ENCODE measurements around the gene KCNG2. TPM values are rescaled to one million over a fixed set of nuclear protein-coding genes. Genes with fewer than 3 reads are reported as not detected.

KCNG2 gene
- total and polyA plus RNA-seq, 9 of the 15 experiments (the other 6 are each of a cell fraction or from before 2014, with no cell fraction given) = not detected

GRCh38 chr18:79809482-79810192 lies 11.9 kb downstream of the KCNG2 start:
- intact Hi-C loops (cut with micrococcal nuclease) = no loop called here
- TF ChIP-seq CCAR2 (IDR thresholded peaks at IDR 0.05; ENCODE audit: low read depth, low read length) (no peak), HOXB6 (CRISPR knock-in tag; IDR thresholded peaks at IDR 0.05; ENCODE audit: borderline replicate concordance) (no peak), POLR2H (tag; IDR thresholded peaks at IDR 0.05; ENCODE audit: low read depth) (no peak), ZBTB34 (CRISPR knock-in tag; IDR thresholded peaks at IDR 0.05) (no peak), NFRKB (IDR thresholded peaks at IDR 0.05; ENCODE audit: low read depth) (no peak), RAD21 (CRISPR knock-in tag; conservative IDR thresholded peaks at IDR 0.05 in 1 of 2, IDR thresholded peaks at IDR 0.05 in 1 of 2) (no peak), MED1 (CRISPR knock-in tag; IDR thresholded peaks at IDR 0.05; ENCODE audit: borderline replicate concordance) (no peak), ZBTB26 (CRISPR knock-in tag; IDR thresholded peaks at IDR 0.05) (no peak), TGIF2 (CRISPR knock-in tag; IDR thresholded peaks at IDR 0.05) (no peak), TFAM (CRISPR knock-in tag; conservative IDR thresholded peaks at IDR 0.05) (no peak), ILK (tag; IDR thresholded peaks at IDR 0.05; ENCODE audit: borderline replicate concordance, low read depth) (no peak), E4F1 (CRISPR knock-in tag; IDR thresholded peaks at IDR 0.05; ENCODE audit: borderline replicate concordance) (no peak), SETDB1 (IDR thresholded peaks at IDR 0.05; ENCODE audit: low read length) (no peak), PHF8 (IDR thresholded peaks at IDR 0.05; ENCODE audit: borderline replicate concordance, low read length) (no peak)
- Histone ChIP-seq H3K4me2 (ENCODE audit: insufficient read depth, low read length) (no peak overlapping the region), H3K4me3 (no peak overlapping the region), H2AFZ (ENCODE audit: low read depth, low read length) (no peak overlapping the region), H3K36me3 (ENCODE audit: control insufficient read depth, insufficient read depth, low read length) (no peaks in the 10 kb centered on the region), H4K20me1 (replicated peaks; ENCODE audit: control insufficient read depth, insufficient read depth, low read length) (no peaks in the 10 kb centered on the region), H3K4me1 (replicated peaks in 1 of 2; ENCODE audit: control insufficient read depth in 2 of 2, insufficient read depth in 2 of 2, low read length in 2 of 2) (no peaks in the 10 kb centered on the region), H3K79me2 (ENCODE audit: control insufficient read depth, insufficient read depth, low read length) (no peaks in the 10 kb centered on the region), H3K9me3 (replicated peaks; ENCODE audit: control insufficient read depth, insufficient read depth, low read depth, low read length) (no peaks in the 10 kb centered on the region), H3K9me1 (ENCODE audit: control insufficient read depth, insufficient read depth, low read length) (no peaks in the 10 kb centered on the region), H3K27ac (ENCODE audit: extremely low read depth, low read depth, low read length) (no peak overlapping the region), H3K27me3 (ENCODE audit: control insufficient read depth in 2 of 2, insufficient read depth in 2 of 2, low read length in 2 of 2) (peaks cover 2 to 28% of the 10 kb centered on the region in 2 experiments; a peak in 4 of 5 replicates), H3K9ac (ENCODE audit: insufficient read depth in 1 of 2, low read depth in 2 of 2, low read length in 2 of 2) (no peak overlapping the region)
- DNase-seq (ENCODE audit: extremely low read depth in 1 of 4, low spot score in 3 of 4) = no peak
- in situ Hi-C loops (cut with MboI) = no loop called here
- no peak for ATAC-seq
- FAIRE-seq = no peak
- ChIA-PET CTCF (ENCODE audit: low intra/inter-chr PET ratio) (no interaction called here), POLR2A (no interaction called here)
- BruUV-seq (replicated peaks) = no TSS peak
- 31% methylated on average over 7 of the region's 44 CpGs for WGBS (ENCODE audit: insufficient coverage, low coverage, missing lambda C conversion rate)

All from K562 (cell line).